ENCODE data around the gene DNAI2. TPM values are rescaled to one million over a fixed set of nuclear protein-coding genes. Genes with fewer than 3 reads are reported as not detected.

DNAI2 gene
- total RNA-seq, 6 experiments from 2014 or later, result not detected

- intact Hi-C loops (cut with DNase I), result no loop called here
- DNase-seq (no peak), ATAC-seq (no peak)
- H3K9me3 ChIP-seq, result no peaks in the 10 kb centered on the region
- TF ChIP-seq POLR2A (IDR thresholded peaks at IDR 0.05) (no peak), CTCF (IDR thresholded peaks at IDR 0.05) (no peak)
- WGBS (ENCODE audit: insufficient coverage, low coverage, low lambda C conversion rate, missing lambda C conversion rate), result 52% methylated on average over 4 of the region's 13 CpGs
- no peak overlapping the region for H3K27ac ChIP-seq
- H3K36me3 ChIP-seq, result no peaks in the 10 kb centered on the region
- no peaks in the 10 kb centered on the region for H3K27me3 ChIP-seq
- H3K4me1 ChIP-seq, result no peaks in the 10 kb centered on the region
- H3K4me3 ChIP-seq, result no peak overlapping the region
Measured at GRCh38 chr17:74345433-74346241, 71.6 kb downstream of the DNAI2 start.

GRCh38 chr17:74347646-74348045 lies 73.6 kb downstream of the DNAI2 start:
- no peaks in the 10 kb centered on the region for H3K36me3 ChIP-seq
- peaks cover 0 to 11% of the 10 kb centered on the region in 2 donors for H3K27me3 ChIP-seq
- 60% methylated on average over 2 of the region's 14 CpGs for WGBS (ENCODE audit: insufficient coverage, low coverage, low lambda C conversion rate, missing lambda C conversion rate)
- no peaks in the 10 kb centered on the region for H3K9me3 ChIP-seq
- no peak for DNase-seq
- intact Hi-C loops (cut with DNase I), result no loop called here
- no peak overlapping the region for H3K27ac ChIP-seq
- no peak for TF ChIP-seq POLR2A (IDR thresholded peaks at IDR 0.05)
- TF ChIP-seq CTCF (IDR thresholded peaks at IDR 0.05), result no peak
- no peak for ATAC-seq
- H3K4me1 ChIP-seq, result no peaks in the 10 kb centered on the region
- H3K4me3 ChIP-seq, result no peak overlapping the region

- ATAC-seq (no peak), DNase-seq (no peak)
- intact Hi-C loops (cut with DNase I), result no loop called here
- H3K27ac ChIP-seq, result no peak overlapping the region
- TF ChIP-seq CTCF (IDR thresholded peaks at IDR 0.05), result no peak
- TF ChIP-seq POLR2A (IDR thresholded peaks at IDR 0.05), result no peak
- no peaks in the 10 kb centered on the region for H3K36me3 ChIP-seq
- no peak overlapping the region for H3K4me3 ChIP-seq
- peaks cover 0 to 11% of the 10 kb centered on the region in 2 donors for H3K27me3 ChIP-seq
- WGBS (ENCODE audit: insufficient coverage, low coverage, low lambda C conversion rate, missing lambda C conversion rate), result no CpG with 5 or more reads among the region's 19 CpGs
- no peaks in the 10 kb centered on the region for H3K9me3 ChIP-seq
- no peaks in the 10 kb centered on the region for H3K4me1 ChIP-seq
Measured at GRCh38 chr17:74349120-74349519, 75.1 kb downstream of the DNAI2 start.

GRCh38 chr17:74350486-74350885 lies 76.5 kb downstream of the DNAI2 start:
- Histone ChIP-seq H3K27ac (no peak overlapping the region), H3K36me3 (no peaks in the 10 kb centered on the region), H3K9me3 (no peaks in the 10 kb centered on the region), H3K4me3 (no peak overlapping the region), H3K4me1 (no peaks in the 10 kb centered on the region), H3K27me3 (peaks cover 0 to 11% of the 10 kb centered on the region in 2 donors)
- no peak for TF ChIP-seq CTCF (IDR thresholded peaks at IDR 0.05)
- no peak for TF ChIP-seq POLR2A (IDR thresholded peaks at IDR 0.05)
- no peak for ATAC-seq
- DNase-seq, result no peak
- 63% methylated on average over 12 of the region's 20 CpGs for WGBS (ENCODE audit: insufficient coverage, low coverage, low lambda C conversion rate, missing lambda C conversion rate)
- intact Hi-C loops (cut with DNase I), result no loop called here
